Measurements from ENCODE around the gene TRIP12.
"Not testable (repeated sequence)": the region's sequence is repeated elsewhere in the genome, so short reads cannot be mapped to it uniquely, and the experiment has no call there.

TRIP12 gene

DNA sequence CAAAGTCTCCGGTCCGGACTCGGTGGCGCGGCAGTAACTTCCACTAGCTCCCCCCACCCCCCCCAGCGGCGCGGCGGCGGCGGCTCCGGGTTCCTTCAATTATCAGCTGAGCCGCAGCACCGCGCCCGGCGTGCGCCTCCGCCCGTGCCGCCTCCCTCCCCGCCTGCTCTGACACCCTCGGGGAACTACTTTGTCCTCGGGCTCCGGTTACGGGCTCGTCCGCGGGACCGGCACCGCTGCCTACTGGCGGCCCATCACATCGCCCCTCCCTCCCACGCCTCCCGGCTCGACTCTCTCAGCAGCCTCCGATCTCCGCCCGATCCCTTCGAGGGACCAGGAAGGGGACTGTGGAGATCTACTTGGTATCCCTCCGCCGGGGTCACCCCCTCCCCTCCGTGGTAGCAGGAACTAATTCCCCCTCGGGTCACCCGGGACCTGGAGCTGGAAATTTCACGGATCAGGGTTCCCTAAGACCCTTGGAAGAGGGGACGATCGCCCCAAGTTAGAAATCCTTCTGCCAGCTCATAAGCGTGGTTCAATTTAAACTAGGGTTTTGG, at the start of gene TRIP12:
Gene TRIP12, minus strand, starts transcription at position 118 of the 557 bp plus-strand sequence. CDS start 41,930 bp downstream, outside the sequence.
- DNase-seq, result peak; percentile 83 to 86

DNA sequence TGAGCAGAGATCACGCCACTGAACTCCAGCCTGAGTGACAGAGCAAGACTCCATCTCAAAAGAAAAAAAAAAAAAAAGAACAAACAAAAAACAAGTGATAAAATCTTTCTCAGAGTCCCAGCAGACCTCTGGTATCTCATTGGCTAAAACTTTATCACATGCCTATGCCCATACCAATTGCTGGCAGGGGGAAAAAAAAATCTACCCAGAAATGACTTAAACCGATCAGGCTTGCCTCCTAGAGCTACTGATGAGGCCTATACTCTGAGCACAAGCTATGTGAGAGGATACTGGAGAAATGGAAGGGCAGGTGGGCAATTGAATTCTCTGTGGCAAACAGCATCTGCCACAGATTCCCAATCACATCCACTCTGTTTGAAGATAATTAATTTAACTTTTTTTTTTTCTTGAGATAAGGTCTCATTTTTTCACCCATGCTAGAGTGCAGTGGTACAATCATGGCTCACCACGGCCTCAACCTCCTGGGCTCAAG, 49.5 kb upstream of the TRIP12 start:
- DNase-seq, result no peak

DNA sequence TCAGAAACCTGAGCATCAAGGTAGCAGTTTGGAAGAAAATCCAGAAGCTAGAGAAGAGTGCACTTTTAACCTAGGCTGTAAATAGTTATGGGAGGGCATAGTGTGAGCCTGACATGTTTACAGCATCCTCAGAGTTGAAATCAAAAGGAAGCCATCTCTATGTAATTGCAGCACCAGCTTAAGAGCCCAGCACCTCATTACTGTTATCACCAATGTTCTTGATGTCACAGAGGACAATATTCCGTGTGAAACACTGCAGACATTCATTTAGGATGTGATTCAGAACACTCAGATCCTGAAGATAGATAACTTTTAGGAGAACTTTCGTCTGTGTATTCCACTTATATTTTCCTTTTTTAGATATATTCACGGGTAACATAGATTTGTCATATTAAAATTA, 48.6 kb upstream of the TRIP12 start:
- no peak for DNase-seq

DNA sequence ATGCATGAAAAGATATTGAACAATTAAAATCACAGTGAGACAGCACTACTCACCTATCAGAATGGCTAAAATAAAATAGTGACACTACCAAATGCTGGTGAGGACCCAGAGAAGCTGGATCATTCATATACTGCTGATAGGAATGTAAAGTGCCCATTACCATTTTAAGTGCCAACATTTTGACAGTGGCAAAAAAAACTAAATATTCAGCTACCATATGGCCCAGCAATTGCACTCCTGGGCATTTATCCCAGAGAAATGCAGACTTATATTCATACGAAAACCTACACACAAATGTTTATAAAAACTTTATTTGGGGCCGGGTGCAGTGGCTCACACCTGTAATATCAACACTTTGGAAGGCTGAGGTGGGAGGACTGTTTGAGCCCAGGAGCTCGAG, 48.1 kb upstream of the TRIP12 start:
- DNase-seq, result no peak

GRCh38 chr2:229963596-229963995, 41.8 kb upstream of the TRIP12 start:
- not testable (repeated sequence) for DNase-seq

GRCh38 chr2:229956491-229956890, 34.7 kb upstream of the TRIP12 start:
- no peak for DNase-seq

- DNase-seq, result no peak
Observed at GRCh38 chr2:229955663-229956062, 33.9 kb upstream of the TRIP12 start.

GRCh38 chr2:229952256-229952835, 30.5 kb upstream of the TRIP12 start:
- DNase-seq, result no peak

DNA sequence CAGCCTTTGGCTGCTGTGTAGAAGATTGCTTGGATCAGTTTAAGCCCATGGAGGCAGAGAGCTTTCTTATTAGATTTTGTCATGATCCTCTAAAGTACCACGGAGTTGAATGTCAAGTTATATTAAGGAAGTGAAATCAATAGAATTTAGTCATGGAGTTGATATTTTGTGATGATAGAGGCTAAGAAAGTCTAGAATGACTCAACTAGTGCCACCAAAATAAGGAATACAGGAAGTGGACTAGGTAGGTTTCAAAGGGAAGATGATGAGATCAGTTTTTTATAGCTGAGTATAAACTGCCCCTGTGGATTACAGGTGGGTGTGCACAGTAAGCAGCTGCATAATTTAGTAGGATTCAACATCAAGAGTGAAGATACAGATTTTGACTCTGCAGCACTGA, 25.7 kb upstream of the TRIP12 start:
- no peak for DNase-seq

GRCh38 chr2:229945975-229946374, 24.2 kb upstream of the TRIP12 start:
- DNase-seq, result no peak

- DNase-seq, result no peak
Observed at GRCh38 chr2:229943770-229944449, 22.1 kb upstream of the TRIP12 start.

GRCh38 chr2:229943171-229943570, 21.4 kb upstream of the TRIP12 start:
- no peak for DNase-seq

DNA sequence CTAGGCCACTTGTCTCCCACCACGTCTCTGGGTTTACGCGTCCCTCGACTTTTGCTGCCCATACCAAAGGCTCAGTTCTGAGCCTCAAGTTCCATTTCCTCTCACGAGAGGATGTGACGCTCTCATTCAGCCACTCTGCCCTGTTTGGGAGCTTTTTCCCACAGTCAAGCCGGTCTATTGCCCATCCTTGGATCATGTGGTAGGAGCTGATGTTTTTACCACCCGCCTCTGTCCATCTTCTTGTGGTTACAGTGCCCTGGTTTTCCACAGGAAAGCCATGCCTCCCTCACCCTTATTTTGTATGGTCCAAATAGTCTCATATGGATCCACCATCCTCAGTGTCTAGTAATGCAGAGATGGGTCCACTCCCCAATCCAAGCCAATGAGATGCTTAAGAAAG, 20.9 kb upstream of the TRIP12 start:
- DNase-seq, result no peak

DNA sequence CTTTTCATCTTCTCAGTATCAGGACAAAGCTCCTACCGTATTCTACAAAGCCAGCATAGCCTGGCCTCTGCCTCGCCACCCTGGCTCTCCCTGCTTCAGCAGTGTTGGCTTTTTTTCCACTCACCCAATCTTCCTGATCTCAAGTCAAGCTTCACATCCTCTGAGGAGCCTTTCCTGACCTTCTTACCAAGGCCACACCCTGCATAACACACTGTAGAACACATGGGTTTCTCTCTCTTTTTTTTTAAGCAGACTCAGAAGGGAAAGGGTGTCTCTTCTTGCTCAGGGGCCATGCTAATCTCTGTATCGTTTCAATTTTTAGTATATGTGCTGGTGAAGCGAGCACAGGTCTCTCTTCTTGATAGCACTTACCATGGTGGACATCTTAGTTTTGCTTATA, 15.7 kb upstream of the TRIP12 start:
- no peak for DNase-seq

DNA sequence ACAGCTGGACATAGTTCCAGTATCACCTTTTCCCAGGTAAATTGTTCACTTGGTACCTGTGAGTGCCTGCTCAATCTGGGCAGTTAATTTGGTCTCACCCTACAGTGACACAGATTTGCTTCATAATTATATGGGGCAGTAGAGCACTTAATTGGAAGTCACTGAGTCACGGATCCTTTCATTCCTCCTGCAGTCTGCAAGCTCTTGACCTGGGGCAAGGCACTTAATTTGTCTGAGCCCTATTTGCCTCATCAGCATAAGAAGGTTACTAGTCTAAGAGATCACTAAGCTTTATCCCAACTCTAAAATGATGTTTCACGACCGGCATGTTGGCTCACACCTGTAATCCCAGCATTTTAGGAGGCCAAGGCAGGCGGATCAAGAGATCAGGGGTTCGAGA, 9.4 kb upstream of the TRIP12 start:
- DNase-seq, result no peak

GRCh38 chr2:229930656-229931055, 8.8 kb upstream of the TRIP12 start:
- DNase-seq, result no peak

GRCh38 chr2:229927817-229928321, 6.1 kb upstream of the TRIP12 start:
- no peak for DNase-seq

- DNase-seq, result no peak
Observed at GRCh38 chr2:229925201-229925600, 3.4 kb upstream of the TRIP12 start.

- DNase-seq, result not testable (repeated sequence)
Observed at GRCh38 chr2:229924541-229924940, 2.7 kb upstream of the TRIP12 start.

DNA sequence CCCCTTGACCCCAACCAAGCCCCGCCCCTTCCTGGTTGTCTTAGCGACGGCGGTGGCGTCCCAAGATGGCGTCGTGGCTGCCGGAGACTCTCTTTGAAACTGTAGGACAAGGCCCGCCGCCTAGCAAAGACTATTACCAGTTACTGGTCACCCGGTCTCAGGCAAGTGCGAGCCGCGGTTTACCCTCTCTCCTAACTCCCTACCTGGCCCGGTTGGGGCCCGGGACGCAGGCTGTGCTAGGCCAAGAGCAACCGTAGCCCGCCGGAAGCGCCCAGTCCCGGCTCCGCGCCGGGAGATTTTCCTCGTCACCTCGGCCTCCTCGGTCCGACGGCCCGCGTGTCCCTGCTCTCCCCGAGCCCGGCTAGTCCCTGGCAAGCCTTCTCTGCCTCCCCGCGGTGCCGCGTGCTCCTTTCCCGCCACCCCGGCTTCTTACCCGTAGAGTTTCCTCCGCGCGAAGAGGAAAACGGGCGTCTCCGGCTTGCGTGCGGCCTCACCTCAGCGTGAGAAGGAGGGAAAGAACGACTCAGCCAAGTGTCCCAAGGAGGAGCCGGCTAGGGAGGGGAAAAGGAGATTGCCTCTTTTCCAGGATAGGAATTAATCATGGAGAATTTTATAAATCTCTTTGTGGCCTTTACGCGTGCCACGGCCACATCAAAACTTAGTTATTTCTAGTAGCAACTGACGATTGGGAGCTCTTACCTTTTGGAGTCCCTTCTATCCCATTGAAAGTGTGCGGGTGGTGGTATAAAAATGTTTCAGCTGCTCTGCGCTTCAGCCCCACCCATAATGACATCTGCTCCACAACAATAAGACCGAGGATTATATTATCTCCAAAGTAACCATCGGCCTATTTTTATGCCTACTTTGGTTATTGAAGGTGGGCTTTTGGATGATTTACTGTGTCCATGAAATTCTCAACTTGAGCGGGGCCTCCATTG, 909 bp upstream of the TRIP12 start, which contains the start of gene FBXO36:
Gene FBXO36, plus strand, starts transcription at position 55 of the 938 bp plus-strand sequence. Its CDS starts 11 bp downstream, at position 66.
- DNase-seq, result peak; percentile 86 to 87

DNA sequence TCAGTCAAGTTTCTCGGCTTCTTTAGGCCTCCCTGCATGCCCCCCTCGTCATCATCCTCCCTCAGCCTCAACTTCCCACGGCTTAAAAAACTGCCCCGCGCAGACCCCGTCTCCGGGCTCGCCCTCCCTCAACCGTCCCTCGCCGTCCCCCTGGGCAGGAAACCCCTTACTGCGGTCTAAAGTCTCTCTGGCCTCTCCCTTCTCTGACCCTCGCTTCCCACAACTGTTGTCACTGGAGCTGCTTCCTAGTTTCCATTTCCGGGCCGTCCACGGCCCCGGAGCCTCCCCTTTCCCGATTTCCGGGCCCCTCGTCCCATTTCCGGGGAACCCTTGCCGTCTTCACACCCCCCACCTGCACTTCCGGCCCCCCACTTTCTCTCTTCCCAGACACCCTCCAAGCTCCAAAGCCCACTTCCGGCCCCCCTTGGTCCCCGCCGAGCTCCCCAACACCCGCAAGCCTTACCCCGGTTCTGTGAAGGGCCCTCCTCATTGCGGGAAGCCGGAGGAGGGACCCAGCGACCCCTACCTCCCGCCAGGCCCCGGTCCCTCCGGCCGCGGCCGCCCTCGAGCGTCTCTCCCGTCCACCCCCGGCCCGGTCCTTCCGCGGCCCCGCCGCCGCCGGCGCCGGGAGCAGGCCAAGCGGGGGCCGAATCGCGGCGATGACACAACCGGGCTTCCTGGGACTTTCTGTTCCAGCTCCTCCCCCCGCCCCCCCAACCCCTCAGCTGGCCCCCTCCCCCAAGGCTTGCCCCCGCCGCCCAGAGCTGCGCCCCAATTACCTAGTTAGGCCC, 513 bp downstream of the TRIP12 start:
- peak; percentile 48 to 51 for DNase-seq

Measured in activated CD4-positive, alpha-beta T cell treated with anti-CD3 and anti-CD28 coated beads, Interleukin-2, amount 50 U/mL, for 4 hours (primary cell).